ENCODE data around the gene PEAR1.

GRCh38 chr1:156875341-156875615 is 18.2 kb upstream of the PEAR1 start:
- no peak for TF ChIP-seq FOXM1 (IDR thresholded peaks at IDR 0.05; ENCODE audit: low read depth)
- no peak for TF ChIP-seq CTCF (IDR thresholded peaks at IDR 0.05)
- no peak for TF ChIP-seq USF1 (IDR thresholded peaks at IDR 0.05; ENCODE audit: borderline replicate concordance, low read depth)
- no peak for TF ChIP-seq MAX (IDR thresholded peaks at IDR 0.05; ENCODE audit: low read depth)
- TF ChIP-seq POLR2AphosphoS5 (IDR thresholded peaks at IDR 0.05; ENCODE audit: low read depth, low read length) = no peak
- no peak for TF ChIP-seq REST (IDR thresholded peaks at IDR 0.05; ENCODE audit: low read depth, low read length)
- no peak for TF ChIP-seq MXI1 (IDR thresholded peaks at IDR 0.05; ENCODE audit: low read depth, low read length)
- TF ChIP-seq RAD21 (IDR thresholded peaks at IDR 0.05; ENCODE audit: low read length) = no peak
- TF ChIP-seq TAF1 (IDR thresholded peaks at IDR 0.05; ENCODE audit: borderline replicate concordance, low read depth, low read length) = no peak
- no peak for TF ChIP-seq EZH2phosphoT487 (IDR thresholded peaks at IDR 0.05; ENCODE audit: borderline replicate concordance, low read depth)
